HL-60 (cell line): ENCODE measurements around the gene RAMAC.

Experiments
- CTCF ChIP-seq: IDR thresholded peaks from one replicate; pipeline ENCODE4 v1.5.1; 2011; ENCODE audit warnings: low read length, control low read depth, inconsistent platforms; ENCODE audit not compliant: insufficient read depth
- GABPA ChIP-seq: IDR thresholded peaks from 2 replicates; pipeline ENCODE4 v1.6.1; 2012; ENCODE audit warnings: low read depth
- POLR2AphosphoS5 ChIP-seq: IDR thresholded peaks from 2 replicates; pipeline ENCODE4 v1.6.1; 2012; ENCODE audit warnings: low read depth
- SPI1 ChIP-seq: IDR thresholded peaks from 2 replicates; pipeline ENCODE4 v1.6.1; 2012; ENCODE audit warnings: low read depth, mild to moderate bottlenecking, borderline replicate concordance

- no peak for TF ChIP-seq CTCF
- no peak; the same call in 1 of the 2 replicates for TF ChIP-seq POLR2AphosphoS5
- TF ChIP-seq SPI1 = no peak
- no peak for TF ChIP-seq GABPA
Observed at GRCh38 chr15:83014205-83014653, 28.2 kb downstream of the RAMAC start.
